ENCODE data around the gene SOST.
"Not testable (repeated sequence)": the region's sequence is repeated elsewhere in the genome, so short reads cannot be mapped to it uniquely, and the experiment has no call there.

SOST gene

GRCh38 chr17:43758497-43759174 is at the start of gene SOST:
SOST (minus strand) TSS chr17:43758791; CDS start chr17:43758741, 50 bp downstream.
- DNase-seq: no peak

- no peak for DNase-seq
These were observed 49.5 kb upstream of the SOST start for GRCh38 chr17:43808076-43808475.

GRCh38 chr17:43805117-43805516 is 46.5 kb upstream of the SOST start:
- DNase-seq: no peak

GRCh38 chr17:43803758-43804157 is 45.2 kb upstream of the SOST start:
- DNase-seq: no peak

- no peak for DNase-seq
These were observed 43.3 kb upstream of the SOST start for GRCh38 chr17:43801844-43802243.

GRCh38 chr17:43800736-43801135 is 42.1 kb upstream of the SOST start:
- no peak for DNase-seq

GRCh38 chr17:43799047-43799446 is 40.5 kb upstream of the SOST start:
- no peak for DNase-seq

- not testable (repeated sequence) for DNase-seq
These were observed 39.4 kb upstream of the SOST start for GRCh38 chr17:43798024-43798423.

GRCh38 chr17:43792668-43793067 is 34.1 kb upstream of the SOST start:
- DNase-seq: not testable (repeated sequence)

GRCh38 chr17:43791589-43791988 is 33.0 kb upstream of the SOST start:
- peak; percentile 36 for DNase-seq

- DNase-seq: no peak
These were observed 31.8 kb upstream of the SOST start for GRCh38 chr17:43790311-43790940.

- DNase-seq: no peak
These were observed 30.9 kb upstream of the SOST start for GRCh38 chr17:43789482-43789881.

- DNase-seq: no peak
These were observed 29.9 kb upstream of the SOST start for GRCh38 chr17:43788540-43788939.

- no peak for DNase-seq
These were observed 29.1 kb upstream of the SOST start for GRCh38 chr17:43787728-43788127.

GRCh38 chr17:43784628-43785101 is 26.1 kb upstream of the SOST start:
- no peak for DNase-seq

GRCh38 chr17:43784068-43784467 is 25.5 kb upstream of the SOST start:
- DNase-seq: no peak

GRCh38 chr17:43782913-43783680 is 24.5 kb upstream of the SOST start:
- no peak for DNase-seq

GRCh38 chr17:43780135-43780534 is 21.5 kb upstream of the SOST start, which contains the start of gene CFAP97D1:
CFAP97D1 (plus strand) TSS chr17:43780435; CDS start chr17:43780463, 28 bp downstream.
- DNase-seq: no peak

GRCh38 chr17:43779145-43780125 is 20.8 kb upstream of the SOST start:
- no peak for DNase-seq

GRCh38 chr17:43778337-43779144 is 19.9 kb upstream of the SOST start, which contains the start of gene DUSP3:
DUSP3 (minus strand) TSS chr17:43778977; CDS start chr17:43778924, 53 bp downstream.
- DNase-seq: peak; percentile 71

Measured in CD4-positive, alpha-beta T cell treated with Interleukin-17A for 1 hour (primary cell).